IMR-90 (cell line): ENCODE data around the gene CD93. TPM values are rescaled to one million over a fixed set of nuclear protein-coding genes. Genes with fewer than 3 reads are reported as not detected.

ENCODE experiments used
- ATAC-seq: fragments of 200-7000 bp; cut with Tn5 transposase; 2 replicates; pipeline ENCODE4 v1.9.1; 2020; ENCODE audit warnings: low read depth, mild to moderate bottlenecking, moderate library complexity
- BruUV-seq: library from RNA; stranded (reverse); fragments of 400-500 nt; replicated peaks from 2 replicates; lab custom pipeline; 2021; lab: Mats Ljungman, UMichigan
- CTCF ChIA-PET: fragments of 300-600 bp; formaldehyde crosslinking; extraction: SDS; loops from one replicate; lab custom pipeline; 2021; ENCODE audit warnings: antibody characterized with exemption; lab: Yijun Ruan, JAX
- POLR2A ChIA-PET: fragments of 300-600 bp; sonication (Branson Sonifier 250); formaldehyde crosslinking; loops from one replicate; lab custom pipeline; 2022; ENCODE audit warnings: antibody characterized with exemption; ENCODE audit not compliant: unreplicated experiment; lab: Charles Lee
- DNase-seq: peaks from one replicate; pipeline ENCODE4 v3.0.0; 2013
- H2AFZ ChIP-seq: replicated peaks from 2 replicates; pipeline ENCODE3; 2013; ENCODE audit warnings: low read length, mild to moderate bottlenecking; ENCODE audit not compliant: poor library complexity
- H2AK5ac ChIP-seq: 2 replicates; pipeline ENCODE4 v1.6.1; 2013; ENCODE audit warnings: low read depth, low read length, inconsistent platforms
- H2AK9ac ChIP-seq: replicated peaks from 2 replicates; pipeline ENCODE3; 2013; ENCODE audit warnings: mild to moderate bottlenecking, low read depth, low read length, moderate library complexity; ENCODE audit not compliant: poor library complexity
- H2BK120ac ChIP-seq: 2 replicates; pipeline ENCODE4 v1.6.1; 2013; ENCODE audit warnings: low read depth, low read length, inconsistent platforms
- H2BK15ac ChIP-seq: 3 replicates; pipeline ENCODE4 v1.6.1; 2013; ENCODE audit warnings: low read depth, low read length, inconsistent platforms
- H2BK20ac ChIP-seq: 2 replicates; pipeline ENCODE4 v1.6.1; 2013; ENCODE audit warnings: low read depth, mild to moderate bottlenecking, inconsistent platforms, low read length, moderate library complexity
- H2BK5ac ChIP-seq: 2 replicates; pipeline ENCODE4 v1.6.1; 2013; ENCODE audit warnings: mild to moderate bottlenecking, low read depth, low read length, inconsistent platforms; ENCODE audit not compliant: poor library complexity, severe bottlenecking
- H3K14ac ChIP-seq: replicated peaks from 2 replicates; pipeline ENCODE4 v1.6.1; 2013; ENCODE audit warnings: low read depth, low read length, inconsistent platforms
- H3K18ac ChIP-seq: 2 replicates; pipeline ENCODE4 v1.6.1; 2013; ENCODE audit warnings: low read depth, low read length, control low read depth
- H3K23ac ChIP-seq: 2 replicates; pipeline ENCODE4 v1.6.1; 2013; ENCODE audit warnings: low read depth, low read length, inconsistent platforms
- H3K27ac ChIP-seq: 2 replicates; pipeline ENCODE4 v1.5.1; 2013; ENCODE audit warnings: mild to moderate bottlenecking, control low read depth, low read length; ENCODE audit not compliant: insufficient read depth
- H3K27me3 ChIP-seq: 2 replicates; pipeline ENCODE4 v1.6.1; 2013; ENCODE audit warnings: low read length; ENCODE audit not compliant: control insufficient read depth, insufficient read depth
- H3K36me3 ChIP-seq: 2 replicates; pipeline ENCODE4 v1.6.1; 2013; ENCODE audit warnings: low read length, mixed read lengths; ENCODE audit not compliant: control insufficient read depth, insufficient read depth
- H3K4ac ChIP-seq: 2 replicates; pipeline ENCODE4 v1.6.1; 2013; ENCODE audit warnings: low read depth, low read length, inconsistent platforms
- H3K4me1 ChIP-seq: 2 replicates; pipeline ENCODE4 v1.6.1; 2013; ENCODE audit warnings: low read length, mixed read lengths; ENCODE audit not compliant: control insufficient read depth, insufficient read depth
- H3K4me2 ChIP-seq: 2 replicates; pipeline ENCODE4 v1.6.1; 2013; ENCODE audit warnings: low read depth, mild to moderate bottlenecking, control low read depth, low read length, moderate library complexity
- H3K4me3 ChIP-seq: 2 replicates; pipeline ENCODE4 v1.5.1; 2013; ENCODE audit warnings: low read depth, mild to moderate bottlenecking, control low read depth, low read length, moderate library complexity; ENCODE audit not compliant: insufficient read depth
- H3K56ac ChIP-seq: 2 replicates; pipeline ENCODE4 v1.6.1; 2013; ENCODE audit warnings: low read length, inconsistent platforms; ENCODE audit not compliant: insufficient read depth; ENCODE audit errors: extremely low read depth
- H3K79me1 ChIP-seq, 2 experiments: 2 replicates each; pipeline ENCODE4 v1.6.1; 2013; ENCODE audit warnings: low read length in 2 of 2, inconsistent platforms in 1 of 2, low read depth in 1 of 2
- H3K9ac ChIP-seq: 2 replicates; pipeline ENCODE4 v1.6.1; 2013; ENCODE audit warnings: low read depth, low read length, control low read depth
- H3K9me1 ChIP-seq: 2 replicates; pipeline ENCODE4 v1.6.1; 2013; ENCODE audit warnings: low read length, inconsistent platforms; ENCODE audit not compliant: insufficient read depth
- H3K9me3 ChIP-seq: 2 replicates; pipeline ENCODE4 v1.6.1; 2013; ENCODE audit warnings: low read length; ENCODE audit not compliant: control insufficient read depth, insufficient read depth
- H4K20me1 ChIP-seq: 2 replicates; pipeline ENCODE4 v1.6.1; 2013; ENCODE audit warnings: low read length, inconsistent platforms; ENCODE audit not compliant: insufficient read depth
- H4K5ac ChIP-seq: 2 replicates; pipeline ENCODE4 v1.6.1; 2013; ENCODE audit warnings: mild to moderate bottlenecking, low read depth, low read length, control low read depth
- H4K8ac ChIP-seq, 2 experiments: 2 replicates each; pipeline ENCODE4 v1.6.1; 2013; ENCODE audit warnings: low read depth in 2 of 2, low read length in 2 of 2, control low read depth in 1 of 2, inconsistent platforms in 1 of 2
- H4K91ac ChIP-seq: 2 replicates; pipeline ENCODE4 v1.6.1; 2013; ENCODE audit warnings: low read depth, low read length, inconsistent platforms; ENCODE audit not compliant: insufficient read depth
- BHLHE40 ChIP-seq: fragments of 150-350 bp; IDR thresholded peaks from 2 replicates; pipeline ENCODE4 v1.6.1; 2016; ENCODE audit warnings: mild to moderate bottlenecking, low read depth, low read length
- CEBPB ChIP-seq: IDR thresholded peaks from 2 replicates; pipeline ENCODE4 v1.6.1; 2012; ENCODE audit warnings: low read depth, low read length, improper control_type of control experiment
- CHD1 ChIP-seq: IDR thresholded peaks from 2 replicates; pipeline ENCODE4 v1.6.1; 2012; ENCODE audit warnings: low read depth, low read length, improper control_type of control experiment
- CTCF ChIP-seq: conservative IDR thresholded peaks from 2 replicates; pipeline ENCODE4 v1.5.1; 2012; ENCODE audit warnings: mild to moderate bottlenecking, low read depth, low read length, improper control_type of control experiment
- ELK1 ChIP-seq: fragments of 150-350 bp; IDR thresholded peaks from 2 replicates; pipeline ENCODE4 v1.6.1; 2016; ENCODE audit warnings: low read depth, mild to moderate bottlenecking, low read length, moderate library complexity, borderline replicate concordance
- FOS ChIP-seq: fragments of 150-350 bp; IDR thresholded peaks from 2 replicates; pipeline ENCODE4 v1.6.1; 2016; ENCODE audit warnings: low read depth, low read length
- MAFK ChIP-seq: IDR thresholded peaks from 2 replicates; pipeline ENCODE4 v1.6.1; 2012; ENCODE audit warnings: low read depth, low read length, improper control_type of control experiment
- MAZ ChIP-seq: IDR thresholded peaks from 2 replicates; pipeline ENCODE4 v1.6.1; 2012; ENCODE audit warnings: low read depth, mild to moderate bottlenecking, low read length, improper control_type of control experiment, moderate library complexity, borderline replicate concordance
- MXI1 ChIP-seq: IDR thresholded peaks from 2 replicates; pipeline ENCODE4 v1.6.1; 2012; ENCODE audit warnings: low read depth, mild to moderate bottlenecking, low read length, moderate library complexity, borderline replicate concordance
- NFE2L2 ChIP-seq: fragments of 150-350 bp; IDR thresholded peaks from 2 replicates; pipeline ENCODE4 v1.6.1; 2016; ENCODE audit warnings: low read depth, mild to moderate bottlenecking, low read length
- POLR2A ChIP-seq: IDR thresholded peaks from 2 replicates; pipeline ENCODE4 v1.6.1; 2012; ENCODE audit warnings: mild to moderate bottlenecking, low read depth, low read length
- RAD21 ChIP-seq: IDR thresholded peaks from 2 replicates; pipeline ENCODE4 v1.6.1; 2012; ENCODE audit warnings: low read length, improper control_type of control experiment
- RCOR1 ChIP-seq: IDR thresholded peaks from 2 replicates; pipeline ENCODE4 v1.6.1; 2012; ENCODE audit warnings: mild to moderate bottlenecking, low read length, improper control_type of control experiment; ENCODE audit not compliant: insufficient replicate concordance
- RFX5 ChIP-seq: IDR thresholded peaks from 2 replicates; pipeline ENCODE4 v1.8.0; 2012; ENCODE audit warnings: low read depth, mild to moderate bottlenecking, low read length, moderate library complexity
- SMC3 ChIP-seq: fragments of 150-350 bp; IDR thresholded peaks from 2 replicates; pipeline ENCODE4 v1.6.1; 2016; ENCODE audit warnings: low read depth, mild to moderate bottlenecking, antibody characterized with exemption, low read length, moderate library complexity
- USF2 ChIP-seq: fragments of 150-350 bp; IDR thresholded peaks from 2 replicates; pipeline ENCODE4 v1.6.1; 2017; ENCODE audit warnings: mild to moderate bottlenecking, antibody characterized with exemption, low read length, low read depth
- WGBS, 2 experiments: methylation state at CpG; one replicate each; pipeline versions ENCODE4 v1.1.5 to v1.1.7; 2013; ENCODE audit warnings: missing lambda C conversion rate in 2 of 2; ENCODE audit not compliant: insufficient read length in 1 of 2; ENCODE audit errors: extremely low coverage in 2 of 2; 5-methylcytosine and 5-hydroxymethylcytosine counted together
- dilution Hi-C: fragments of 300-500 bp; cut with HindIII; formaldehyde crosslinking; loops from one replicate; pipeline ENCODE4 v1.14.3; 2018; ENCODE audit warnings: low sequenced_read_pairs; ENCODE audit not compliant: unreplicated experiment
- in situ Hi-C: fragments of 300-500 bp; cut with MboI; formaldehyde crosslinking; loops from 3 replicates; pipeline ENCODE4 v1.14.3; 2019; ENCODE audit warnings: low sequenced_read_pairs, inconsistent platforms, mixed read lengths
- intact Hi-C: fragments of 100-400 bp; cut with micrococcal nuclease; formaldehyde crosslinking; loops from 2 replicates; pipeline ENCODE4 v1.10.0; 2022
- polyA plus RNA-seq, 3 experiments: library from polyadenylated mRNA; depleted of rRNA; stranded (reverse); fragments of >200 nt; gene quantifications; 2 replicates each; pipeline ENCODE4 v1.2.3, GENCODE V29; 2012; ENCODE audit warnings: low replicate concordance in 1 of 3
- total RNA-seq: library from RNA; depleted of rRNA; stranded (reverse); fragments of >200 nt; gene quantifications from 2 replicates; pipeline ENCODE4 v1.2.3, GENCODE V29; 2012

Gene CD93
- total and polyA plus RNA-seq, 2 of the 4 experiments (the other 2 are of a cell fraction), result under 0.01 to 0.02 TPM

- Histone ChIP-seq H4K91ac (no peak overlapping the region), H3K4me2 (no peak overlapping the region), H3K9ac (no peak overlapping the region), H2BK15ac (no peak overlapping the region), H2AK9ac (no peak overlapping the region), H3K4ac (no peak overlapping the region), H3K23ac (no peak overlapping the region), H3K14ac (no peak overlapping the region), H4K5ac (no peak overlapping the region), H3K27me3 (no peaks in the 10 kb centered on the region), H3K4me1 (peaks cover 6% of the 10 kb centered on the region), H2BK5ac (no peak overlapping the region), H2AFZ (no peak overlapping the region), H2BK120ac (no peak overlapping the region), H3K9me1 (no peaks in the 10 kb centered on the region), H2AK5ac (no peak overlapping the region), H2BK20ac (no peak overlapping the region), H3K4me3 (no peak overlapping the region), H3K79me1 (no peaks in the 10 kb centered on the region), H4K20me1 (no peaks in the 10 kb centered on the region), H3K9me3 (no peaks in the 10 kb centered on the region), H3K56ac (no peak overlapping the region), H3K27ac (no peak overlapping the region), H3K18ac (no peak overlapping the region), H4K8ac (no peak overlapping the region), H3K36me3 (no peaks in the 10 kb centered on the region)
- no TSS peak for BruUV-seq
- dilution Hi-C loops, result no loop called here
- ChIA-PET CTCF (no interaction called here), POLR2A (no interaction called here)
- WGBS, 2 experiments, result 85% methylated on average over 5 of the region's 13 CpGs; no CpG with 5 or more reads in 1 of the 2 experiments
- ATAC-seq (no peak), DNase-seq (no peak)
- in situ Hi-C loops, result no loop called here
- TF ChIP-seq POLR2A (no peak), CEBPB (no peak), CTCF (no peak), MAZ (no peak), RFX5 (no peak), ELK1 (no peak), MXI1 (no peak), RCOR1 (no peak), USF2 (no peak), CHD1 (no peak), FOS (no peak), SMC3 (no peak), MAFK (no peak), RAD21 (no peak), NFE2L2 (no peak), BHLHE40 (no peak)
- intact Hi-C loops, result no loop called here
These were observed 42.5 kb upstream of the CD93 start for GRCh38 chr20:23128461-23129125.
